B cell (primary cell): Measurements from ENCODE around the gene GRIP1. TPM values are rescaled to one million over a fixed set of nuclear protein-coding genes. Genes with fewer than 3 reads are reported as not detected.

Source experiments
- ATAC-seq: fragments of 200-7000 bp; cut with Tn5 transposase; one replicate; pipeline ENCODE4 v1.10.0; 2021; ENCODE audit warnings: low read depth, mild to moderate bottlenecking, moderate number of reproducible peaks, moderate library complexity
- CTCF ChIA-PET: fragments of 350-600 bp; sonication (Branson Sonifier 250); formaldehyde crosslinking; loops from one replicate; lab custom pipeline; 2021; ENCODE audit warnings: antibody characterized with exemption, inconsistent platforms; lab: Charles Lee
- POLR2A ChIA-PET: fragments of 350-600 bp; sonication (Branson Sonifier 250); formaldehyde crosslinking; loops from one replicate; lab custom pipeline; 2021; ENCODE audit warnings: antibody characterized with exemption; lab: Charles Lee
- DNase-seq: peaks from one replicate; pipeline ENCODE4 v3.0.0; 2013
- H2AFZ ChIP-seq: 2 replicates; pipeline ENCODE4 v1.6.1; 2012; ENCODE audit warnings: mild to moderate bottlenecking, low read depth, low read length; ENCODE audit not compliant: insufficient read depth, poor library complexity, severe bottlenecking
- H3K27ac ChIP-seq, 2 donors: 1 replicate in 1 of 2; 2 replicates in 1 of 2; pipeline ENCODE4 v1.5.1; 2012 to 2013; ENCODE audit warnings: low read length in 2 of 2, mild to moderate bottlenecking in 2 of 2, moderate library complexity in 1 of 2
- H3K27me3 ChIP-seq, 4 experiments: fragments of 200-600 bp in 1 of 4; sonication (generic) in 1 of 4; replicated peaks in 1 of 4; 1 replicate in 2 of 4; 2 replicates in 2 of 4; pipeline versions ENCODE4 v1.6.1 to v1.7.0; 2013 to 2016; ENCODE audit warnings: low read length in 3 of 4, mild to moderate bottlenecking in 2 of 4, mixed read lengths in 1 of 4, moderate library complexity in 1 of 4; ENCODE audit not compliant: insufficient read depth in 4 of 4, control insufficient read depth in 3 of 4; ENCODE audit errors: control extremely low read depth in 1 of 4
- H3K36me3 ChIP-seq, 2 experiments: replicated peaks in 1 of 2; 1 replicate in 1 of 2; 2 replicates in 1 of 2; pipeline versions ENCODE4 v1.6.1 to v1.7.1; 2013; ENCODE audit warnings: low read length in 1 of 2; ENCODE audit not compliant: insufficient read depth in 2 of 2, control insufficient read depth in 1 of 2; ENCODE audit errors: control extremely low read depth in 1 of 2, extremely low read depth in 1 of 2
- H3K4me1 ChIP-seq, 2 donors: fragments of 200-600 bp in 1 of 2; sonication (generic) in 1 of 2; 1 replicate in 1 of 2; 2 replicates in 1 of 2; pipeline versions ENCODE4 v1.5.1 to v1.6.1; 2013 to 2017; ENCODE audit warnings: low read length in 2 of 2; ENCODE audit not compliant: control insufficient read depth in 2 of 2, insufficient read depth in 2 of 2
- H3K4me2 ChIP-seq: replicated peaks from 2 replicates; pipeline ENCODE3; 2012; ENCODE audit warnings: mild to moderate bottlenecking, low read depth, low read length; ENCODE audit not compliant: poor library complexity, severe bottlenecking
- H3K4me3 ChIP-seq, 5 experiments: fragments of 200-600 bp in 1 of 5; sonication (generic) in 1 of 5; 1 replicate in 3 of 5; 2 replicates in 2 of 5; pipeline versions ENCODE4 v1.5.1 to v1.7.0; 2011 to 2016; ENCODE audit warnings: low read length in 4 of 5, mild to moderate bottlenecking in 4 of 5, low read depth in 2 of 5, control low read depth in 1 of 5, moderate library complexity in 1 of 5; ENCODE audit not compliant: insufficient read depth in 1 of 5; ENCODE audit errors: control extremely low read depth in 1 of 5, extremely low read depth in 1 of 5
- H3K79me2 ChIP-seq: fragments of 200-600 bp; sonication (generic); one replicate; pipeline ENCODE4 v1.6.0; 2016; ENCODE audit warnings: low read length; ENCODE audit not compliant: control insufficient read depth, insufficient read depth
- H3K9ac ChIP-seq: fragments of 200-600 bp; sonication (generic); 2 replicates; pipeline ENCODE4 v1.6.1; 2017; ENCODE audit warnings: mild to moderate bottlenecking, low read length, moderate library complexity
- H3K9me3 ChIP-seq, 3 donors: one replicate each; pipeline versions ENCODE4 v1.6.1 to v1.7.1; 2013; ENCODE audit warnings: low read length in 2 of 3; ENCODE audit not compliant: control insufficient read depth in 2 of 3, insufficient read depth in 1 of 3; ENCODE audit errors: control extremely low read depth in 1 of 3
- H4K20me1 ChIP-seq: 2 replicates; pipeline ENCODE4 v1.6.0; 2012; ENCODE audit warnings: mild to moderate bottlenecking, low read length; ENCODE audit not compliant: insufficient read depth, control insufficient read depth, poor library complexity, severe bottlenecking
- H3K27ac Mint-ChIP-seq: one replicate; pipeline ENCODE4 v1.8.0; 2021; ENCODE audit warnings: mixed read lengths
- H3K27me3 Mint-ChIP-seq: one replicate; pipeline ENCODE4 v1.8.0; 2021; ENCODE audit warnings: mixed read lengths
- H3K4me1 Mint-ChIP-seq: one replicate; pipeline ENCODE4 v1.8.0; 2021; ENCODE audit warnings: mixed read lengths
- H3K4me3 Mint-ChIP-seq: one replicate; pipeline ENCODE4 v1.8.0; 2021; ENCODE audit warnings: mixed read lengths
- H3K9me3 Mint-ChIP-seq: one replicate; pipeline ENCODE4 v1.8.0; 2022; ENCODE audit warnings: mixed read lengths; ENCODE audit not compliant: insufficient read depth
- EZH2 ChIP-seq: IDR thresholded peaks from 2 replicates; pipeline ENCODE4 v1.6.1; 2012; ENCODE audit warnings: borderline replicate concordance, low read depth, mild to moderate bottlenecking, moderate library complexity, low read length; ENCODE audit not compliant: insufficient read depth, poor library complexity, severe bottlenecking
- WGBS: methylation state at CpG from one replicate; pipeline ENCODE4 v1.1.5; 2013; ENCODE audit warnings: missing lambda C conversion rate; ENCODE audit not compliant: insufficient coverage; 5-methylcytosine and 5-hydroxymethylcytosine counted together
- intact Hi-C: fragments of 100-400 bp; cut with micrococcal nuclease; formaldehyde crosslinking; loops from one replicate; pipeline ENCODE4 v1.10.0; 2022
- polyA plus RNA-seq: library from polyadenylated mRNA; depleted of rRNA; stranded (reverse); fragments of >200 nt; gene quantifications from 2 replicates; pipeline ENCODE4 v1.2.3, GENCODE V29; 2012
- total RNA-seq, 2 donors: library from RNA; stranded (reverse); fragments of 120-200 nt in 1 of 2; gene quantifications; 1 replicate in 1 of 2; 2 replicates in 1 of 2; pipeline versions ENCODE4 v1.2.3 to v1.2.4, GENCODE V29; 2013 to 2022
- TF ChIP-seq, protein P1 (sequence below): fragments of 200-600 bp; IDR thresholded peaks from one replicate; pipeline ENCODE4 v1.8.0; 2022; ENCODE audit warnings: antibody characterized with exemption, mild to moderate bottlenecking

The GRIP1 gene
- total and polyA plus RNA-seq, 2 donors (not counting 1 experiment from before 2014, with no cell fraction given) = 0.22 TPM; not detected in 1

DNA sequence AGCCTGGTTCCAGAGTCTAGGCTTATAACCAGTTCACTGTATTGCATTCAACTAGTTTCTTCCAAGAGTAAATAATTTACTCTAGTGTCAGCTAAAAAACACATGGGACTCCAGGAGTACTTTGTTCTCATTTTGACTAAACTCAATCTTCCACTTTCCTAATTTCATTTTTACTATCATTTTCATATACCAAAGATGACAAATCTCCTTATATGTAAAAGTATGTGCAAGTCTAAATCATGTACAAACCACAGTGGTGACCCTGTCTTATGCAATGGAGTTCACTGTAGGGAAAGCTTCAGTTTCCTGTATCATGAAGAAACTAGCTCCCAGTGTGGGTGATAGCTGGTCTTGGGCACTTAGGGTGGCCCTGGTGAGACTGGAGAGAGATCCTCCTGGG lies 225.0 kb downstream of the GRIP1 start:
- Histone ChIP-seq H3K36me3 (no peaks in the 10 kb centered on the region), H3K27me3 (no peaks in the 10 kb centered on the region), H2AFZ (no peak overlapping the region), H3K9me3 (no peaks in the 10 kb centered on the region), H3K4me2 (no peak overlapping the region), H4K20me1 (no peaks in the 10 kb centered on the region), H3K27ac (no peak overlapping the region), H3K9ac (no peak overlapping the region), H3K4me3 (no peak overlapping the region), H3K4me1 (no peaks in the 10 kb centered on the region), H3K79me2 (no peaks in the 10 kb centered on the region)
- ATAC-seq (no peak), DNase-seq (no peak)
- intact Hi-C loops = no loop called here
- H3K4me3 Mint-ChIP-seq = no peak overlapping the region
- TF ChIP-seq, protein P1, sequence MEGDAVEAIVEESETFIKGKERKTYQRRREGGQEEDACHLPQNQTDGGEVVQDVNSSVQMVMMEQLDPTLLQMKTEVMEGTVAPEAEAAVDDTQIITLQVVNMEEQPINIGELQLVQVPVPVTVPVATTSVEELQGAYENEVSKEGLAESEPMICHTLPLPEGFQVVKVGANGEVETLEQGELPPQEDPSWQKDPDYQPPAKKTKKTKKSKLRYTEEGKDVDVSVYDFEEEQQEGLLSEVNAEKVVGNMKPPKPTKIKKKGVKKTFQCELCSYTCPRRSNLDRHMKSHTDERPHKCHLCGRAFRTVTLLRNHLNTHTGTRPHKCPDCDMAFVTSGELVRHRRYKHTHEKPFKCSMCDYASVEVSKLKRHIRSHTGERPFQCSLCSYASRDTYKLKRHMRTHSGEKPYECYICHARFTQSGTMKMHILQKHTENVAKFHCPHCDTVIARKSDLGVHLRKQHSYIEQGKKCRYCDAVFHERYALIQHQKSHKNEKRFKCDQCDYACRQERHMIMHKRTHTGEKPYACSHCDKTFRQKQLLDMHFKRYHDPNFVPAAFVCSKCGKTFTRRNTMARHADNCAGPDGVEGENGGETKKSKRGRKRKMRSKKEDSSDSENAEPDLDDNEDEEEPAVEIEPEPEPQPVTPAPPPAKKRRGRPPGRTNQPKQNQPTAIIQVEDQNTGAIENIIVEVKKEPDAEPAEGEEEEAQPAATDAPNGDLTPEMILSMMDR = no peak
- TF ChIP-seq EZH2 = no peak
- peaks cover 7% of the 10 kb centered on the region for H3K27me3 Mint-ChIP-seq
- no peaks in the 10 kb centered on the region for H3K4me1 Mint-ChIP-seq
- POLR2A ChIA-PET = no interaction called here
- no peak overlapping the region for H3K27ac Mint-ChIP-seq
- CTCF ChIA-PET = no interaction called here
- H3K9me3 Mint-ChIP-seq = no peaks in the 10 kb centered on the region

DNA sequence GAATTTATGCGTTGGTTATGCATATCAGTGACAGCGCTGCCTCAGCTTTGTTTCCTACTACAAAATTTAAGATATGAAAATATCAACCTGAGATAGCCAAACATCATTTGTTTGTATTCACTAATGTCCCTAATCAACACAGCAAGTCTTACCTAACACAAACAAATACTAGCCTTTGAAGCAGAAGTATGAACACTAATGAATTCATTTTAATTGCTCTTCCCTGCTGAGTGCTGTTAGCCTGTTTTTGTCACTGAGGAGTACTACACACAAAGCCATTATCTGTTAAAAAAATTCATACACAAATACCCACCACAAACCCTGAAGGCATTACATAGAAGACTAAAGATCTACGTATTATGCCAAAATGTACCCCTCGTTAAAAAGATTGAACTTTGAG lies 225.8 kb downstream of the GRIP1 start:
- Histone ChIP-seq H3K4me2 (no peak overlapping the region), H3K36me3 (no peaks in the 10 kb centered on the region), H3K27me3 (no peaks in the 10 kb centered on the region), H3K27ac (no peak overlapping the region), H3K9me3 (no peaks in the 10 kb centered on the region), H3K4me1 (no peaks in the 10 kb centered on the region), H3K9ac (no peak overlapping the region), H4K20me1 (no peaks in the 10 kb centered on the region), H3K79me2 (no peaks in the 10 kb centered on the region), H3K4me3 (no peak overlapping the region), H2AFZ (no peak overlapping the region)
- TF ChIP-seq EZH2 = no peak
- TF ChIP-seq, protein P1 = no peak
- ChIA-PET POLR2A (no interaction called here), CTCF (no interaction called here)
- no peak for ATAC-seq
- Mint-ChIP-seq H3K27ac (no peak overlapping the region), H3K9me3 (no peaks in the 10 kb centered on the region), H3K4me1 (no peaks in the 10 kb centered on the region), H3K4me3 (no peak overlapping the region), H3K27me3 (peaks cover 7% of the 10 kb centered on the region)
- no peak for DNase-seq
- intact Hi-C loops = no loop called here
- 100% methylated on average over 2 of the region's 4 CpGs for WGBS
